ENCODE results near the gene CASS4. TPM values are rescaled to one million over a fixed set of nuclear protein-coding genes. Genes with fewer than 3 reads are reported as not detected.
"Not testable (repeated sequence)": the region's sequence is repeated elsewhere in the genome, so short reads cannot be mapped to it uniquely, and the experiment has no call there.

The CASS4 gene
- total RNA-seq, 4 donors from 2014 or later: 0.62 to 9.1 (median 3.7) TPM

DNA sequence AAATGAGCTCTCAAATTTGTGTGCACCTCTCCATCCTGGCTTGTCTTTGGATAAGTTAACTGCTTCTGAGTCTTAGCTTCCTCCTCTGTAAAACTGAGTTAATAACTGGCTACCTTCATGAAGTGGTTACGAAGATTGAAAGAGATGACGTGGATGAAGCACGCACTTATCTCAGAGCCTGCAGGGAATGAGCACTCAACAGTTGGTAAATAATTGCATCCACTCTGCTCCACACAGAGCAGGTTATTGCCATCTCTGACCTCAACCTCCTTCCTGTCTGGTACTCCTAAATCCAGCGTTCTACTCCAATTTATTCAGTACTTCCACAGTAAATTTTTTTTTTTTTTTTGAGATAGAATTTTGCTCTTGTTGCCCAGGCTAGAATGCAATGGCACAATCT, 26.9 kb upstream of the CASS4 start:
- H3K4me1 ChIP-seq: no peaks in the 10 kb centered on the region
- intact Hi-C loops (cut with DNase I; ENCODE audit: low total_unique reads): no loop called here
- TF ChIP-seq POLR2A (IDR thresholded peaks at IDR 0.05): no peak
- TF ChIP-seq, protein P1, sequence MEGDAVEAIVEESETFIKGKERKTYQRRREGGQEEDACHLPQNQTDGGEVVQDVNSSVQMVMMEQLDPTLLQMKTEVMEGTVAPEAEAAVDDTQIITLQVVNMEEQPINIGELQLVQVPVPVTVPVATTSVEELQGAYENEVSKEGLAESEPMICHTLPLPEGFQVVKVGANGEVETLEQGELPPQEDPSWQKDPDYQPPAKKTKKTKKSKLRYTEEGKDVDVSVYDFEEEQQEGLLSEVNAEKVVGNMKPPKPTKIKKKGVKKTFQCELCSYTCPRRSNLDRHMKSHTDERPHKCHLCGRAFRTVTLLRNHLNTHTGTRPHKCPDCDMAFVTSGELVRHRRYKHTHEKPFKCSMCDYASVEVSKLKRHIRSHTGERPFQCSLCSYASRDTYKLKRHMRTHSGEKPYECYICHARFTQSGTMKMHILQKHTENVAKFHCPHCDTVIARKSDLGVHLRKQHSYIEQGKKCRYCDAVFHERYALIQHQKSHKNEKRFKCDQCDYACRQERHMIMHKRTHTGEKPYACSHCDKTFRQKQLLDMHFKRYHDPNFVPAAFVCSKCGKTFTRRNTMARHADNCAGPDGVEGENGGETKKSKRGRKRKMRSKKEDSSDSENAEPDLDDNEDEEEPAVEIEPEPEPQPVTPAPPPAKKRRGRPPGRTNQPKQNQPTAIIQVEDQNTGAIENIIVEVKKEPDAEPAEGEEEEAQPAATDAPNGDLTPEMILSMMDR (IDR thresholded peaks at IDR 0.05): no peak
- no peaks in the 10 kb centered on the region for H3K36me3 ChIP-seq
- no peaks in the 10 kb centered on the region for H3K9me3 ChIP-seq
- DNase-seq: no peak
- H3K27me3 ChIP-seq: no peaks in the 10 kb centered on the region
- no peak overlapping the region for H3K4me3 ChIP-seq
- H3K27ac ChIP-seq: no peak overlapping the region

DNA sequence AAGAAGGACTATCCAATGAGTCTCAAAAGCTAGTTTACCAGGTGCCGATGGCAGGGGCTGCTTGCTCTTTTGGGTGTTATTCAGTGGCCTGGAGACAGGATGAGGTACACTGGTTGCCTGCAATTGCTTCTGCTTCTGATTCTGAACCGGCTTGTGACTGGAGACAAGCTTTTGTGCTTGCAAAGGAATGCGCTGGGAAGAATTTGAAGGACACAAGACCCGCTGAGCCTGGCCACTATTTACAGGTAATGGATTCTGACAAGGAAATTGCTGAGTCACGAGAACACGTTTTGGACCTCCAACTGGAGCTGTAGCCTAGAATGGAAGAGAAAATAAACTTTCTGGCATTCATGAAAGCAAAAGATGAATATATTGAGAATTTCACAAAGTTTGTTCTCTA, 25.8 kb upstream of the CASS4 start:
- no peak for DNase-seq
- Histone ChIP-seq H3K36me3 (no peaks in the 10 kb centered on the region), H3K9me3 (no peaks in the 10 kb centered on the region), H3K27me3 (no peaks in the 10 kb centered on the region), H3K4me3 (no peak overlapping the region), H3K27ac (no peak overlapping the region), H3K4me1 (no peaks in the 10 kb centered on the region)
- intact Hi-C loops (cut with DNase I; ENCODE audit: low total_unique reads): no loop called here
- TF ChIP-seq, protein P1 (IDR thresholded peaks at IDR 0.05): no peak

DNA sequence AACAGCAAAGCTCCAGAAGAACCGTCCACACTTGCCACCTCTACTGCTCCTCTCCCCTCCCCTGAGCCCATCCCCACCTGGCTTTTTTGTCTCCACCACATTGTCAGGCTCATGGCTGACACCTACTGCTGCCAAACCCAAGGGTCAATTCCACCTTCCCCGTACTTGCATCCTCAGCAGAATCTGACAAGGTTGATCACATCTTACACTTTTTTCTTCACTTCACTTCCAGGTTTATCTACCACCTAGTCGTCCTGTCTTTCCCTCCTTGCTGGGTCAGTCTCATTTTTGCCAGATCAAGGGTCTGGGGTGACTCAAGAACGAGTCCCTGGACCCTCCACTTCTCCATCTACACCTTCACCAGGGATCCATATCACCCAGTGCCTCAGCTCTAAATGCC, 23.2 kb upstream of the CASS4 start:
- no peak for DNase-seq
- no peaks in the 10 kb centered on the region for H3K9me3 ChIP-seq
- H3K36me3 ChIP-seq: no peaks in the 10 kb centered on the region
- TF ChIP-seq, protein P1 (IDR thresholded peaks at IDR 0.05): no peak
- no peak for TF ChIP-seq POLR2A (IDR thresholded peaks at IDR 0.05)
- no peak overlapping the region for H3K4me3 ChIP-seq
- intact Hi-C loops (cut with DNase I; ENCODE audit: low total_unique reads): no loop called here
- H3K27me3 ChIP-seq: no peaks in the 10 kb centered on the region
- no peak overlapping the region for H3K27ac ChIP-seq
- no peaks in the 10 kb centered on the region for H3K4me1 ChIP-seq

DNA sequence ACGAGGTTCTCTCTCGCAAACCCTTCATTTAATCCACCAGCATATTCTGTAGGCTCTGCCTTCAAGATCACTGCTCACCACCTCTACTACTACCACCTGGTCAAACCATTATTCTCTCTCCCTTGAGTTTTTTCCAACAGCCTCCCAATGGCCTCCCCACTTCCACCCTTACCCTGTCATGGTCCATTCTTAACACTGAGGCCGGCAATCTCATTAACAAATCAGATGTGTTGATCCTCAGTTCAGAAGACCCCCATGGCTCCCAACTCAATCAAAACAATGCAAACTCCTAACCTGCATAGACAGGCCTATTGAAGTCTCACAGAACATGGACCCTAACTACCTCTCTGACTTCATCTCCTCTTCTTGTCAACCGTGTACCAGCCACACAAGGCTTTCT, 22.3 kb upstream of the CASS4 start:
- TF ChIP-seq, protein P1 (IDR thresholded peaks at IDR 0.05): no peak
- no peak for TF ChIP-seq POLR2A (IDR thresholded peaks at IDR 0.05)
- H3K27me3 ChIP-seq: no peaks in the 10 kb centered on the region
- intact Hi-C loops (cut with DNase I; ENCODE audit: low total_unique reads): no loop called here
- H3K4me3 ChIP-seq: no peak overlapping the region
- H3K4me1 ChIP-seq: no peaks in the 10 kb centered on the region
- H3K36me3 ChIP-seq: no peaks in the 10 kb centered on the region
- DNase-seq: no peak
- H3K27ac ChIP-seq: no peak overlapping the region
- no peaks in the 10 kb centered on the region for H3K9me3 ChIP-seq

DNA sequence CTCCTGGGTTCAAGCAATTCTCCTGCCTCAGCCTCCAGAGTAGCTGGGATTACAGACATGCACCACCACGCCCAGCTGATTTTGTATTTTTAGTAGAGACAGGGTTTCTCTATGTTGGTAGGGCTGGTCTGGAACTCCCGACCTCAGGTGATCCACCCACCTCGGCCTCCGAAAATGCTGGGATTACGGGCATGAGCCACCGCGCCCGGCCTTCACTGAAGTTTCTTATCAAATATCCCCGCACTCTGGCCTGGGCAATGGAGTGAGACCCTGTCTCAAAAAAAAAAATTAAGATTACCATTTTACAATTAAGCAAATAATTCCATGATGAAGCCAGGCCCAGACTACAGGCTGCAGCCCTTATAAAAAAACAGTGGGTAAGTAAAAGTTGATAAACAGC, 21.7 kb upstream of the CASS4 start:
- H3K4me1 ChIP-seq; H3K9me3 ChIP-seq; intact Hi-C loops (cut with DNase I; ENCODE audit: low total_unique reads): not testable (repeated sequence)

DNA sequence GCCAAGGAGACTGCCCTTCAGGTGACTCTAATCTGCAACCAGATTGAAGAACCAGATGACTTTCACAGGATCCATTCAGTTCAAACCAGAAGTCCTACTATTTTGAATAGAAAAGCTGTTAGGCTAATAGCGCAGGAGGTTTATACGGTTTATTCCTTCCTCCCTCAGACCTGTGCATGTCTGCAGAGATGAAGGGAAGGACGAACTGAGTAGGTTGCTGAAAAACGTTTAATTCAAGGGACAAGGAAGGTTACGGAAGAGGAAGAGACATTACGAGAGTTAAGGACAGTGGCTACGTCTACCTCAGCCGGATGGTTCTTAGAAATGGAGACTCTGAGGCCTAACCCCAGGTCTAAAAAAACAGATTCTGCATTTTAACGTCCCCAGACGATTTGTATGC, 21.0 kb upstream of the CASS4 start:
- intact Hi-C loops (cut with DNase I; ENCODE audit: low total_unique reads): no loop called here
- H3K9me3 ChIP-seq: no peaks in the 10 kb centered on the region
- H3K4me1 ChIP-seq: no peaks in the 10 kb centered on the region
- no peak overlapping the region for H3K27ac ChIP-seq
- no peak for DNase-seq
- TF ChIP-seq, protein P1 (IDR thresholded peaks at IDR 0.05): no peak
- TF ChIP-seq POLR2A (IDR thresholded peaks at IDR 0.05): no peak
- H3K4me3 ChIP-seq: no peak overlapping the region
- H3K36me3 ChIP-seq: no peaks in the 10 kb centered on the region
- no peaks in the 10 kb centered on the region for H3K27me3 ChIP-seq

More for the DNA sequence above, 21.7 kb upstream of the CASS4 start:
- not testable (repeated sequence) for H3K36me3 ChIP-seq, H3K4me3 ChIP-seq, DNase-seq, H3K27ac ChIP-seq, H3K27me3 ChIP-seq

All from uterus (tissue), 4 donors.